ENCODE measurements around the gene CCDC148.
"Not testable (repeated sequence)": the region's sequence is repeated elsewhere in the genome, so short reads cannot be mapped to it uniquely, and the experiment has no call there.

The CCDC148 gene

GRCh38 chr2:158339513-158339912, 117.0 kb downstream of the CCDC148 start:
- no peak for DNase-seq (ENCODE audit: insufficient read length, low spot score)
- no peak for FAIRE-seq
- TF ChIP-seq TAF1 (IDR thresholded peaks at IDR 0.05; ENCODE audit: low read depth, low read length) (no peak), SPI1 (IDR thresholded peaks at IDR 0.05; ENCODE audit: low read depth, low read length) (no peak), PAX5 (IDR thresholded peaks at IDR 0.05; ENCODE audit: insufficient read depth, low read length, severe bottlenecking) (no peak), POLR2AphosphoS5 (IDR thresholded peaks at IDR 0.05; ENCODE audit: low read depth, low read length) (no peak), POU2F2 (IDR thresholded peaks at IDR 0.05; ENCODE audit: low read depth, low read length) (no peak), POLR2A (IDR thresholded peaks at IDR 0.05; ENCODE audit: low read depth, low read length) (no peak)

- FAIRE-seq, result no peak
- TF ChIP-seq TAF1 (IDR thresholded peaks at IDR 0.05; ENCODE audit: low read depth, low read length) (no peak), POLR2A (IDR thresholded peaks at IDR 0.05; ENCODE audit: low read depth, low read length) (no peak), POLR2AphosphoS5 (IDR thresholded peaks at IDR 0.05; ENCODE audit: low read depth, low read length) (no peak), POU2F2 (IDR thresholded peaks at IDR 0.05; ENCODE audit: low read depth, low read length) (no peak), SPI1 (IDR thresholded peaks at IDR 0.05; ENCODE audit: low read depth, low read length) (no peak), PAX5 (IDR thresholded peaks at IDR 0.05; ENCODE audit: insufficient read depth, low read length, severe bottlenecking) (no peak)
- no peak for DNase-seq (ENCODE audit: insufficient read length, low spot score)
Measured at GRCh38 chr2:158337018-158337417, 119.5 kb downstream of the CCDC148 start.

GRCh38 chr2:158331799-158332198, 124.8 kb downstream of the CCDC148 start:
- FAIRE-seq; DNase-seq (ENCODE audit: insufficient read length, low spot score): not testable (repeated sequence)

DNA sequence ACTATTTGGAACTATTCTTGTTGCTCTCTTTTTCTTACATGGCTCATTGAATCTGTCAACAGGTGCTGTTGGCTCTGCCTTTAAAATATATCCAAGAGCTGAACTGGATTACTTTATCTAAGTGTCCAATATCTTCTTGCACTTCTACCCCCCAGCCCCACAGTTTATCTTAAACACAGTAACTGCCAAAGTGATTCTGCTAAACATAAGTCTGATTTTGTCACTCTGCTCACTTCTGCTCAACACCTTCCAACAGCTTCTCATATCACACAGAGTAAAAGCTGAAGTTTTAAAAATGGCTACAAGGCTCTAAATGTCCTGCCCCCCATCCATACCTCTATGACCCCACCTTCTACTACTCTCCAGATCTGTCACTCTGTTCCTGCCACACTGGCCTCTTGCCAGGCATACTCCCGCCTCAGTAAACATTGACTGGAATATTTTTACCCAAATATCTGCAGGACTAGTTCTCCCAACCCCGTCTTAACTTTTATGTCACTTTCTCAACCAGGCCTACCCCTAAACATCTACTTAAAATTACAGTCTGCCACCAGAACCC, 130.7 kb downstream of the CCDC148 start:
- no peak for FAIRE-seq
- no peak for DNase-seq (ENCODE audit: insufficient read length, low spot score)

DNA sequence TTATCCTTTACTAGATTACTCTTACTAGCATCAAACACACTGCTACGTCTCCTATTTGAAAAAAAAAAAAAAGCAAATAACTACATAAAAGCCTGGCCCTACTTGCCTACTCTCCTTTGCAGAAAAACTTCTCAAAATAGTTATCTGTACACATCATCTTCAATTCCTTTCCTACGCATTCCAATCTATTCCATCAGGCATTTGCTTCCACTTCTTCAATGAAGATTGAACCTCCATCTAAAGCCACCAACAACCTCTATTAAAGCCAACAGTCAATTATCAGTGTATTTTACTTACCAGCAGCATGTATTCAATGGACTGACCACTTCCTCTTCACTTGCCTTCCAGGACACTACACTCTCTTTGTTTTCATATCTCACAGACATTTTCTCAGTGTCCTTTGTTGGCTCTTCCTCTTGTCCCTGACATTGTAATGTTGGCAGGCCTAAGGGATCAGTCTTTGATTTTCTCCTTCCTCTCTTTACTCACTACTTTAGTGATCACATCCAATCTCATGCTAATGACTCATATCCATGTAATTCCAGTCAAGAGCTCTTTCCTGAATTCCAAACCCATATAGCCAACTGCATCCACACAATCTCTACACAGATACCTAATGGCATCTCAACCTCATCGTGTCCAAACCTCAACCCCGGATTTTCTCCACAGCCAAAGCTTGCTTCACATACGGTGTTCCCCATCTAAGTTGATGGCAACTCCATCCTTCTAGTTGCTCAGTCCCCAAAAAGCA, 131.3 kb downstream of the CCDC148 start:
- no peak for DNase-seq (ENCODE audit: insufficient read length, low spot score)
- no peak for FAIRE-seq

More for the DNA sequence above, 130.7 kb downstream of the CCDC148 start:
- TF ChIP-seq TAF1 (IDR thresholded peaks at IDR 0.05; ENCODE audit: low read depth, low read length) (no peak), POU2F2 (IDR thresholded peaks at IDR 0.05; ENCODE audit: low read depth, low read length) (no peak), PAX5 (IDR thresholded peaks at IDR 0.05; ENCODE audit: insufficient read depth, low read length, severe bottlenecking) (no peak), POLR2AphosphoS5 (IDR thresholded peaks at IDR 0.05; ENCODE audit: low read depth, low read length) (no peak), SPI1 (IDR thresholded peaks at IDR 0.05; ENCODE audit: low read depth, low read length) (no peak), POLR2A (IDR thresholded peaks at IDR 0.05; ENCODE audit: low read depth, low read length) (no peak)

DNA sequence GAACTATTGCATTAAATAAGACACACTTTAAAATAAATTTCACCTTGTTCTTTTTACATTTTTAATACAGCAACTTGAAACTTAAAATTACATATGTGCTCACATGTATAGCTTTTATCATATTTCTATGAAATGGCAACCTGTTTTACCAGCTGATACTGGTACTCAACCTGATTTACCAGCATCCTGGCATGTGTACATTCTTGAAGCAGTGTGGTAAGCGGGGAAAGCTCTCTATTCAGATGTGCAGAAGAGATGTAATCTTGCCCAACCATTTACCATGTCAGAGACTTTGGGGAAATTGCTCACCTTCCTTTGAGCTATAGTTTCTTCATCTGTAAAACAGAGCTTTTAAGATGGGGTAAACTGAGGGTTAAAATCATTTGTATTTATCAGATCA, 133.2 kb downstream of the CCDC148 start:
- no peak for TF ChIP-seq TAF1 (IDR thresholded peaks at IDR 0.05; ENCODE audit: low read depth, low read length)
- TF ChIP-seq POLR2AphosphoS5 (IDR thresholded peaks at IDR 0.05; ENCODE audit: low read depth, low read length), result no peak
- TF ChIP-seq POLR2A (IDR thresholded peaks at IDR 0.05; ENCODE audit: low read depth, low read length), result no peak
- no peak for TF ChIP-seq PAX5 (IDR thresholded peaks at IDR 0.05; ENCODE audit: insufficient read depth, low read length, severe bottlenecking)
- no peak for TF ChIP-seq SPI1 (IDR thresholded peaks at IDR 0.05; ENCODE audit: low read depth, low read length)
- FAIRE-seq, result no peak
- DNase-seq (ENCODE audit: insufficient read length, low spot score), result no peak

More for the DNA sequence above, 131.3 kb downstream of the CCDC148 start:
- no peak for TF ChIP-seq TAF1 (IDR thresholded peaks at IDR 0.05; ENCODE audit: low read depth, low read length)
- TF ChIP-seq PAX5 (IDR thresholded peaks at IDR 0.05; ENCODE audit: insufficient read depth, low read length, severe bottlenecking), result no peak

DNA sequence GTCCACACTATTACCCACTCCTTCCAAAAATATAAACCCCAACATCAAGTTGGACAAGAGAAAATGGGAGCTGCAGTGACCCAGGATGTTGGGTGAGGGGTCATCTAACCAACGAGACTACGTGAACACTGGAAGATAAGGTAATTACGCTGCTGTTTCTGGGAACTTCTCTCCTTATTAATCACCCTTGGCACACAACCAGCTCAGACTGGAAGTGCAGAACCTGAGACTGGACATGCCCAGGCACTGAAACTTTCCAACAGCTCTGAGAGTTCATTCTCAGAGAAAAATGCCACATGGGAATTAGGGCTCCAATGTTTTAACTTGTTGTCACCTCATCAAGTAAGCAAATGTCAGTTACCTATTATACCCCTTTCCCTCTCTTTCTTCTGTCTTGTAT, 135.3 kb downstream of the CCDC148 start:
- no peak for FAIRE-seq
- TF ChIP-seq PAX5 (IDR thresholded peaks at IDR 0.05; ENCODE audit: insufficient read depth, low read length, severe bottlenecking) (no peak), SPI1 (IDR thresholded peaks at IDR 0.05; ENCODE audit: low read depth, low read length) (no peak), POLR2AphosphoS5 (IDR thresholded peaks at IDR 0.05; ENCODE audit: low read depth, low read length) (no peak), POLR2A (IDR thresholded peaks at IDR 0.05; ENCODE audit: low read depth, low read length) (no peak)
- no peak for DNase-seq (ENCODE audit: insufficient read length, low spot score)

GRCh38 chr2:158319269-158319668, 137.3 kb downstream of the CCDC148 start:
- no peak for DNase-seq (ENCODE audit: insufficient read length, low spot score)
- FAIRE-seq, result no peak
- TF ChIP-seq POLR2AphosphoS5 (IDR thresholded peaks at IDR 0.05; ENCODE audit: low read depth, low read length) (no peak), POLR2A (IDR thresholded peaks at IDR 0.05; ENCODE audit: low read depth, low read length) (no peak)

- FAIRE-seq, result no peak
- DNase-seq (ENCODE audit: insufficient read length, low spot score), result no peak
- TF ChIP-seq TAF1 (IDR thresholded peaks at IDR 0.05; ENCODE audit: low read depth, low read length), result no peak
- TF ChIP-seq SPI1 (IDR thresholded peaks at IDR 0.05; ENCODE audit: low read depth, low read length), result no peak
- TF ChIP-seq PAX5 (IDR thresholded peaks at IDR 0.05; ENCODE audit: insufficient read depth, low read length, severe bottlenecking), result no peak
- no peak for TF ChIP-seq POLR2A (IDR thresholded peaks at IDR 0.05; ENCODE audit: low read depth, low read length)
- TF ChIP-seq POU2F2 (IDR thresholded peaks at IDR 0.05; ENCODE audit: low read depth, low read length), result no peak
- no peak for TF ChIP-seq POLR2AphosphoS5 (IDR thresholded peaks at IDR 0.05; ENCODE audit: low read depth, low read length)
Measured at GRCh38 chr2:158317642-158318041, 138.9 kb downstream of the CCDC148 start.

GRCh38 chr2:158315803-158316414, 140.6 kb downstream of the CCDC148 start:
- FAIRE-seq, result no peak
- TF ChIP-seq TAF1 (IDR thresholded peaks at IDR 0.05; ENCODE audit: low read depth, low read length), result no peak
- no peak for TF ChIP-seq POLR2AphosphoS5 (IDR thresholded peaks at IDR 0.05; ENCODE audit: low read depth, low read length)
- no peak for TF ChIP-seq SPI1 (IDR thresholded peaks at IDR 0.05; ENCODE audit: low read depth, low read length)
- TF ChIP-seq POU2F2 (IDR thresholded peaks at IDR 0.05; ENCODE audit: low read depth, low read length), result no peak
- no peak for TF ChIP-seq PAX5 (IDR thresholded peaks at IDR 0.05; ENCODE audit: insufficient read depth, low read length, severe bottlenecking)
- TF ChIP-seq POLR2A (IDR thresholded peaks at IDR 0.05; ENCODE audit: low read depth, low read length), result no peak
- DNase-seq (ENCODE audit: insufficient read length, low spot score), result no peak
